GM12872 (cell line): ENCODE results near the gene CROCC.

Experiments
- CTCF ChIP-seq: IDR thresholded peaks from 3 replicates; pipeline ENCODE4 v1.5.1; 2011; ENCODE audit warnings: low read depth, mild to moderate bottlenecking, low read length, moderate library complexity; ENCODE audit not compliant: insufficient read depth

CROCC gene

GRCh38 chr1:17005365-17005740 lies 83.6 kb downstream of the CROCC start:
- TF ChIP-seq CTCF: no peak

- no peak for TF ChIP-seq CTCF
These were observed 85.4 kb downstream of the CROCC start for GRCh38 chr1:17007121-17007520.

- TF ChIP-seq CTCF: no peak
These were observed 86.6 kb downstream of the CROCC start for GRCh38 chr1:17008208-17008855.

GRCh38 chr1:17009706-17010105 lies 88.0 kb downstream of the CROCC start:
- no peak for TF ChIP-seq CTCF

GRCh38 chr1:17011092-17011438 lies 89.3 kb downstream of the CROCC start:
- TF ChIP-seq CTCF: no peak

GRCh38 chr1:17011439-17012307 lies 89.9 kb downstream of the CROCC start, which contains the start of gene ATP13A2:
Gene ATP13A2, minus strand, starts transcription at chr1:17011928. Its CDS starts 190 bp downstream, at chr1:17011738.
- no peak for TF ChIP-seq CTCF

- TF ChIP-seq CTCF: no peak
These were observed 91.2 kb downstream of the CROCC start for GRCh38 chr1:17012775-17013490.
